Upper lobe of left lung (tissue), 6 donors: ENCODE measurements around the gene LRP1B. TPM values are rescaled to one million over a fixed set of nuclear protein-coding genes. Genes with fewer than 3 reads are reported as not detected.
"Not testable (repeated sequence)": the region's sequence is repeated elsewhere in the genome, so short reads cannot be mapped to it uniquely, and the experiment has no call there.

Experiments used
- ATAC-seq, 2 donors: fragments of 200-7000 bp; cut with Tn5 transposase; one replicate each; pipeline ENCODE4 v1.9.1; 2022; ENCODE audit warnings: mild to moderate bottlenecking in 2 of 2, moderate library complexity in 2 of 2; ENCODE audit not compliant: low FRiP score in 2 of 2
- DNase-seq, 2 donors: peaks; one replicate each; pipeline ENCODE4 v3.0.0-alpha.2; 2019 to 2020
- H3K27ac ChIP-seq, 4 donors: fragments of 200-600 bp; sonication (generic); one replicate each; pipeline ENCODE4 v1.5.1; 2016 to 2019
- H3K27me3 ChIP-seq, 4 donors: fragments of 200-600 bp; sonication (generic); one replicate each; pipeline ENCODE4 v1.5.1; 2017 to 2019
- H3K36me3 ChIP-seq, 4 donors: fragments of 200-600 bp; sonication (generic); one replicate each; pipeline ENCODE4 v1.5.1; 2016 to 2019
- H3K4me1 ChIP-seq, 4 donors: fragments of 200-600 bp; sonication (generic); one replicate each; pipeline ENCODE4 v1.5.1; 2018 to 2019
- H3K4me3 ChIP-seq, 4 donors: fragments of 200-600 bp; sonication (generic); one replicate each; pipeline ENCODE4 v1.5.1; 2017 to 2019; ENCODE audit warnings: mild to moderate bottlenecking in 2 of 4, moderate library complexity in 1 of 4
- H3K9me3 ChIP-seq, 4 donors: fragments of 200-600 bp; sonication (generic); one replicate each; pipeline ENCODE4 v1.5.1; 2018 to 2019
- EP300 ChIP-seq, 4 donors: sonication (generic); formaldehyde crosslinking; IDR thresholded peaks; one replicate each; pipeline ENCODE4 v1.5.1; 2017; ENCODE audit warnings: antibody characterized with exemption in 4 of 4, control low read depth in 2 of 4
- POLR2A ChIP-seq, 4 donors: fragments of 450-650 bp; IDR thresholded peaks; one replicate each; pipeline ENCODE4 v1.5.1; 2016 to 2017; ENCODE audit warnings: antibody characterized with exemption in 4 of 4, mild to moderate bottlenecking in 2 of 4
- POLR2AphosphoS5 ChIP-seq, 2 donors: sonication (generic); formaldehyde crosslinking; IDR thresholded peaks; one replicate each; pipeline ENCODE4 v1.5.1; 2017; ENCODE audit warnings: antibody characterized with exemption in 2 of 2
- WGBS, 2 donors: methylation state at CpG; one replicate each; pipeline ENCODE4 v1.1.5; 2017 to 2018; 5-methylcytosine and 5-hydroxymethylcytosine counted together
- total RNA-seq, 6 donors: library from RNA; depleted of rRNA in 4 of 6; stranded (reverse); fragments of >200 nt in 4 of 6; gene quantifications; one replicate each; pipeline versions ENCODE4 v1.1.0 to v1.2.1, GENCODE V29; 2016 to 2021
- TF ChIP-seq, protein P1 (sequence below), 6 experiments: fragments of 450-650 bp in 4 of 6; fragments of 200-600 bp in 2 of 6; sonication (generic) in 2 of 6; IDR thresholded peaks; one replicate each; pipeline ENCODE4 v1.5.1; 2016 to 2019; ENCODE audit warnings: antibody characterized with exemption in 6 of 6
- donor health status: DM: no; HTN: no; CAD: no; lungs with moderate emphysema.
- donor health status: DM: no; HTN: yes; CAD: no; lungs with severe emphysema.

LRP1B gene
- total RNA-seq, 6 donors from 2014 or later = under 0.01 to 0.46 (median 0.11) TPM

DNA sequence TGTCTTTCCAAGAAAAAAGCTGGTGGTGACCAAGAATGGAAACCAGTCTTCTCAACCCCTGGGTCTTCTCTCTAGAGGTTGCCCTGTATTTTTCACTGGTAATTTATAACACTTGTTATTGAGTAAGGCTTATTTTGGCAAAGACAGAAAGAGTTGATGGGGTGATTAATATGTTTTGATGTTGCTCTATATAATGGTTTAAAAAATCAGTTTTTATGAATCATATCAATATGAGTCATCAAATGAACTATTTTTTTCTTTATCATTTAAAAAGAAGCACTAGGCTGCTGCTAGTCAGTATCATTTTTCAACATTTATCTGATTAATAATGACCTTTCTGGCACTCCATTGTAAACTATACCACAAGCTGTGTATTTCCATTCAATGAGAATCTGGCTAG is 1142.2 kb downstream of the LRP1B start:
- H3K27ac ChIP-seq = no peak overlapping the region
- no peaks in the 10 kb centered on the region for H3K4me1 ChIP-seq
- DNase-seq (no peak), ATAC-seq (no peak)
- H3K4me3 ChIP-seq = no peak overlapping the region
- TF ChIP-seq POLR2A (IDR thresholded peaks at IDR 0.05) (no peak), EP300 (IDR thresholded peaks at IDR 0.05) (no peak), POLR2AphosphoS5 (IDR thresholded peaks at IDR 0.05) (no peak)
- TF ChIP-seq, protein P1, sequence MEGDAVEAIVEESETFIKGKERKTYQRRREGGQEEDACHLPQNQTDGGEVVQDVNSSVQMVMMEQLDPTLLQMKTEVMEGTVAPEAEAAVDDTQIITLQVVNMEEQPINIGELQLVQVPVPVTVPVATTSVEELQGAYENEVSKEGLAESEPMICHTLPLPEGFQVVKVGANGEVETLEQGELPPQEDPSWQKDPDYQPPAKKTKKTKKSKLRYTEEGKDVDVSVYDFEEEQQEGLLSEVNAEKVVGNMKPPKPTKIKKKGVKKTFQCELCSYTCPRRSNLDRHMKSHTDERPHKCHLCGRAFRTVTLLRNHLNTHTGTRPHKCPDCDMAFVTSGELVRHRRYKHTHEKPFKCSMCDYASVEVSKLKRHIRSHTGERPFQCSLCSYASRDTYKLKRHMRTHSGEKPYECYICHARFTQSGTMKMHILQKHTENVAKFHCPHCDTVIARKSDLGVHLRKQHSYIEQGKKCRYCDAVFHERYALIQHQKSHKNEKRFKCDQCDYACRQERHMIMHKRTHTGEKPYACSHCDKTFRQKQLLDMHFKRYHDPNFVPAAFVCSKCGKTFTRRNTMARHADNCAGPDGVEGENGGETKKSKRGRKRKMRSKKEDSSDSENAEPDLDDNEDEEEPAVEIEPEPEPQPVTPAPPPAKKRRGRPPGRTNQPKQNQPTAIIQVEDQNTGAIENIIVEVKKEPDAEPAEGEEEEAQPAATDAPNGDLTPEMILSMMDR (IDR thresholded peaks at IDR 0.05) = no peak
- no peaks in the 10 kb centered on the region for H3K9me3 ChIP-seq
- no peaks in the 10 kb centered on the region for H3K27me3 ChIP-seq
- no peaks in the 10 kb centered on the region for H3K36me3 ChIP-seq

DNA sequence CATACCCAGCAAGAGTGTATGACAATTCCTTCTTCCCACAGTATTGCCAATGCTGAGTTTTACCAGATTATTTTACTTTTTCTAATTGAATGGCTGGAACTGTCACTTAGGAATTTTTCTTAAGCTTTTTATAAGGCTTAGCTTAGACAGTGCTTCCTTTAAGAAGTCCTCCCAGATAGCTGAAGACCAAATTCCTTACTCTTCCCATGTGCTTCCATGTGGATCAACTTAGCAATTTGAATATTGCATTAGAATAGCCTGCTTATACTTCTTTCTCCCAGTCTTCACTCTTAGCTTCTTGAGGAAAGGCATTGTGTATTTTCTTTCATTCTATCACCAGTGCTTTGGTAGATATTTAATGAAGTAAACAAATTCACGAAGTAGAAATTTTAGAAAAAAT is 1144.4 kb downstream of the LRP1B start:
- Histone ChIP-seq H3K27me3 (no peaks in the 10 kb centered on the region), H3K27ac (no peak overlapping the region), H3K4me3 (no peak overlapping the region), H3K9me3 (no peaks in the 10 kb centered on the region), H3K36me3 (no peaks in the 10 kb centered on the region), H3K4me1 (no peaks in the 10 kb centered on the region)
- WGBS, 2 donors = 68 to 74% methylated on average over 1 of the region's 1 CpG
- ATAC-seq (no peak), DNase-seq (no peak)
- TF ChIP-seq, protein P1 (IDR thresholded peaks at IDR 0.05) = no peak

DNA sequence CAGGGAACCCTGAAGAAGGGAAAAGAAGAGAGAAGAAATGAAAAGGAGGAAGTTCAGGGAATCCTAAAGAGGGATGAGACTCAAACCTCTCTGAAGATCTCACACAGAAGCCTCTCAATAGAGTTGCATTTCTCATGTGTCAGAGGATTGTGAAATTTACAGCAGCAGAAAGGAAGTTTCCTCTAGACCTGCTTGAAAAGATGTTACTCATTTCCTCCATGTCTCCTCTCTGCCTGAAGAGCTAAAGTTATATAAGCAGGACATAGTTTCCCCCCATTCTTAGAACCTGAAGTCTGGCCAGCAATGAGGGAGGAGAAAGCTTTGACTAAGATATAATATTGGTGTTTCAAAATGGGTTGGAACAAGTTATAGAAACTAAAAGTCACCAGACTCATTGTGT is 1155.6 kb downstream of the LRP1B start:
- DNase-seq (no peak), ATAC-seq (no peak)
- Histone ChIP-seq H3K27me3 (no peaks in the 10 kb centered on the region), H3K4me1 (no peaks in the 10 kb centered on the region), H3K4me3 (no peak overlapping the region), H3K36me3 (no peaks in the 10 kb centered on the region), H3K27ac (no peak overlapping the region), H3K9me3 (no peaks in the 10 kb centered on the region)
- TF ChIP-seq POLR2A (IDR thresholded peaks at IDR 0.05) = no peak
- TF ChIP-seq POLR2AphosphoS5 (IDR thresholded peaks at IDR 0.05) = no peak
- TF ChIP-seq, protein P1 (IDR thresholded peaks at IDR 0.05) = no peak
- no peak for TF ChIP-seq EP300 (IDR thresholded peaks at IDR 0.05)

DNA sequence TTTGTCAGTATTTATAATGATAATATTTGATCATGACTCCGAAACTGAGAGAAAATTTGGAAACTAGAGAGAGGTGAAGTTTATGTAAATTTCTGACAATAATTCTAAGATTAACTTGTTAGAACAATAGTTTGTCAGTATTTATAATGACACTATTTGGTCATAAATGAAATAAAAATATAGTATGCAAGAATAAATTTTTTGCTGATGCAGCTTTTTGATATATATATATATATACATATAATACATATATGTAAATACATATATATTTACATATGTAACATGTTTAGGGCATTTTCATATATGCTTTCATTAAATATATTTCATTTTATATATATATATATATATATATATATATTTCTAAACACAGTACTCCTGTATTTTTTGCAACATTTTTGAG is 1158.1 kb downstream of the LRP1B start:
- no peak overlapping the region for H3K4me3 ChIP-seq
- no peak for DNase-seq
- no peaks in the 10 kb centered on the region for H3K36me3 ChIP-seq
- no peaks in the 10 kb centered on the region for H3K9me3 ChIP-seq
- no peak for ATAC-seq
- no peaks in the 10 kb centered on the region for H3K4me1 ChIP-seq
- no peak overlapping the region for H3K27ac ChIP-seq
- TF ChIP-seq EP300 (IDR thresholded peaks at IDR 0.05) = no peak
- no peak for TF ChIP-seq POLR2AphosphoS5 (IDR thresholded peaks at IDR 0.05)
- no peak for TF ChIP-seq POLR2A (IDR thresholded peaks at IDR 0.05)
- TF ChIP-seq, protein P1 (IDR thresholded peaks at IDR 0.05) = no peak
- no peaks in the 10 kb centered on the region for H3K27me3 ChIP-seq
- 70 to 87% methylated on average over 1 of the region's 1 CpG for WGBS, 2 donors

DNA sequence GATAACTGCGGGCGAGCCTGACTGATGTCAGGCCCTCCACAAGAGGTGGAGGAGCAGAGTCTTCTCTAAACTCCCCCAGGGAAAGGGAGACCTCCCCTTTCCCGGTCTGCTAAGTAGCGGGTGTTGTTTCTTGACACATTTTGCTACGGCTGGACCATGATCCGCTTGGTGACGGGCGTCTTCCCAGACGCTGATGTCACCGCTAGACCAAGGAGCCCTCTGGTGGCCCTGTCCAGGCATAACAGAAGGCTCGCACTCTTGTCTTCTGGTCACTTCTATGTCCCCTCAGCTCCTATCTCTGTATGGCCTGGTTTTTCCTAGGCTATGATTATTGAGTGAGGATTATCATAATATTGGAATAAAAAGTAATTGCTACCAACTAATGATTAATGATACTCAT is 1166.5 kb downstream of the LRP1B start:
- H3K27ac ChIP-seq, H3K36me3 ChIP-seq, H3K27me3 ChIP-seq, H3K4me1 ChIP-seq, H3K4me3 ChIP-seq, H3K9me3 ChIP-seq, ATAC-seq, DNase-seq: not testable (repeated sequence)
- 90 to 95% methylated on average over 10 to 11 of the region's 11 CpGs for WGBS, 2 donors

DNA sequence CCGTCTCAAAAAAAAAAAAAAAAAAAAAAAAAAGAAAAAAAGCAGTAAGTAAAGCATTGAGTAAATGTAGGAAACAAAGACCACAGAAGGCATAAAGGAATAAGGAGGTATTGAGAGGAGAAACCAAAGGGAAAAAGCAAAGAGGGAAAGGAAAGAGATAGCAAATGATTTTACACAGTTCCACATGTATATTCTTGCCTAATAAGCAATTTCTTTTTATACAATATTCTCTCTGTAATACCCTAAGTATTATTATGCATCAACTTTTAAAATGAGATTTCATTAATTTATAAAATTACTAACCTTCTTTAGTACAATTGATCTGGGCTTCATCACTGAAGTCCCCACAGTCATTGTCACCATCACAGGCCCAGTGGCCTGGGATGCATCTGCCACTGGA is 1180.9 kb downstream of the LRP1B start:
- Histone ChIP-seq H3K27me3 (no peaks in the 10 kb centered on the region), H3K9me3 (no peaks in the 10 kb centered on the region), H3K4me1 (no peaks in the 10 kb centered on the region), H3K27ac (no peak overlapping the region), H3K4me3 (no peak overlapping the region), H3K36me3 (no peaks in the 10 kb centered on the region)
- 80 to 100% methylated on average over 1 of the region's 1 CpG for WGBS, 2 donors
- DNase-seq = no peak
- TF ChIP-seq POLR2AphosphoS5 (IDR thresholded peaks at IDR 0.05) (no peak), POLR2A (IDR thresholded peaks at IDR 0.05) (no peak), EP300 (IDR thresholded peaks at IDR 0.05) (no peak)
- TF ChIP-seq, protein P1 (IDR thresholded peaks at IDR 0.05) = no peak
- no peak for ATAC-seq
